A549 (cell line): Measurements from ENCODE around the gene HLCS. TPM values are rescaled to one million over a fixed set of nuclear protein-coding genes. Genes with fewer than 3 reads are reported as not detected.
A peak's percentile ranks its signal among the peaks of the same experiment; 100 is the strongest.

Experiments
- ATAC-seq, 2 experiments: fragments of 200-7000 bp in 1 of 2; fragments of >200 bp in 1 of 2; cut with Nextera tagmentation in 1 of 2; cut with Tn5 transposase in 1 of 2; 3 replicates each; pipeline versions ENCODE4 v1.8.0 to v1.9.1; 2018 to 2020; ENCODE audit warnings: mild to moderate bottlenecking in 1 of 2, moderate library complexity in 1 of 2
- CTCF ChIA-PET: fragments of 300-600 bp; sonication (Branson Sonifier 250); formaldehyde crosslinking; extraction: SDS; loops from one replicate; lab custom pipeline; 2021; ENCODE audit warnings: antibody characterized with exemption, inconsistent platforms; lab: Yijun Ruan, JAX
- POLR2A ChIA-PET: fragments of 350-600 bp; formaldehyde crosslinking; extraction: SDS; loops from one replicate; lab custom pipeline; 2021; ENCODE audit warnings: antibody characterized with exemption, inconsistent platforms; lab: Yijun Ruan, JAX
- DNase-seq, 2 experiments: peaks; one replicate each; pipeline versions ENCODE4 v3.0.0 to v3.0.0-alpha.2; 2011 to 2016; ENCODE audit warnings: low read depth in 1 of 2, low spot score in 1 of 2
- FAIRE-seq: peaks from 2 replicates; lab custom pipeline; 2011; peaks lifted over from hg19 to GRCh38; lab: Jason Lieb, UNC
- H3K27ac ChIP-seq, 2 experiments: fragments of >200 bp; sonication (Bioruptor Twin); formaldehyde crosslinking; 3 replicates each; pipeline ENCODE4 v1.5.1; 2016 to 2017
- H3K4me1 ChIP-seq: fragments of >200 bp; sonication (Bioruptor Twin); formaldehyde crosslinking; 3 replicates; pipeline ENCODE4 v1.6.1; 2016
- H3K4me2 ChIP-seq: fragments of >200 bp; sonication (Bioruptor Twin); formaldehyde crosslinking; 3 replicates; pipeline ENCODE4 v1.6.1; 2016
- H3K4me3 ChIP-seq: fragments of >200 bp; sonication (Bioruptor Twin); formaldehyde crosslinking; 3 replicates; pipeline ENCODE4 v1.5.1; 2016
- H3K9me3 ChIP-seq: fragments of >200 bp; sonication (Bioruptor Twin); formaldehyde crosslinking; 3 replicates; pipeline ENCODE4 v1.6.1; 2016
- CBX2 ChIP-seq: fragments of 200-600 bp; sonication (generic); IDR thresholded peaks from 2 replicates; pipeline ENCODE4 v1.6.1; 2016; ENCODE audit warnings: low read depth, mild to moderate bottlenecking, borderline replicate concordance
- CHD2 ChIP-seq: fragments of 150-350 bp; IDR thresholded peaks from 2 replicates; pipeline ENCODE4 v1.6.1; 2014; ENCODE audit warnings: low read length; ENCODE audit not compliant: partially characterized antibody
- EHMT2 ChIP-seq: fragments of 200-600 bp; sonication (generic); IDR thresholded peaks from 2 replicates; pipeline ENCODE4 v1.6.1; 2016; ENCODE audit warnings: antibody characterized with exemption, low read depth, mild to moderate bottlenecking, moderate library complexity
- ESRRA ChIP-seq: fragments of 150-350 bp; IDR thresholded peaks from 2 replicates; pipeline ENCODE4 v1.6.1; 2014; ENCODE audit warnings: mild to moderate bottlenecking, low read length, borderline replicate concordance
- FOSB ChIP-seq: fragments of 250-450 bp; sonication (Bioruptor Pico); IDR thresholded peaks from 2 replicates; pipeline ENCODE4 v1.5.0; 2020; ENCODE audit warnings: mild to moderate bottlenecking, moderate library complexity
- FOSL2 ChIP-seq, 2 experiments: fragments of 450-650 bp in 1 of 2; fragments of >200 bp in 1 of 2; sonication (Bioruptor Twin) in 1 of 2; formaldehyde crosslinking; IDR thresholded peaks; 2 replicates each; pipeline versions ENCODE4 v1.5.0 to v1.6.1; 2016 to 2020; ENCODE audit warnings: mild to moderate bottlenecking in 1 of 2, moderate library complexity in 1 of 2
- GATA3 ChIP-seq: IDR thresholded peaks from 2 replicates; pipeline ENCODE4 v1.6.1; 2012; ENCODE audit warnings: borderline replicate concordance
- HDAC2 ChIP-seq: fragments of 200-600 bp; sonication (generic); IDR thresholded peaks from 2 replicates; pipeline ENCODE4 v1.6.1; 2016
- HOXA7 ChIP-seq: fragments of 250-450 bp; sonication (Bioruptor Pico); IDR thresholded peaks from 2 replicates; pipeline ENCODE4 v1.5.0; 2020; ENCODE audit warnings: mild to moderate bottlenecking, moderate library complexity
- HOXB5 ChIP-seq: fragments of 250-450 bp; sonication (Bioruptor Pico); IDR thresholded peaks from 2 replicates; pipeline ENCODE4 v1.5.0; 2020; ENCODE audit warnings: mild to moderate bottlenecking, moderate library complexity
- JUN ChIP-seq, 2 experiments: fragments of >200 bp; sonication (Bioruptor Twin); formaldehyde crosslinking; IDR thresholded peaks; 2 replicates in 1 of 2; 3 replicates in 1 of 2; pipeline ENCODE4 v1.6.1; 2016 to 2017
- JUNB ChIP-seq: fragments of >200 bp; sonication (Bioruptor Twin); formaldehyde crosslinking; IDR thresholded peaks from 2 replicates; pipeline ENCODE4 v1.6.1; 2016
- KDM1A ChIP-seq: fragments of 200-600 bp; sonication (generic); IDR thresholded peaks from 2 replicates; pipeline ENCODE4 v1.6.1; 2016; ENCODE audit warnings: low read depth, mild to moderate bottlenecking
- KDM5A ChIP-seq: fragments of 200-600 bp; sonication (generic); IDR thresholded peaks from 2 replicates; pipeline ENCODE4 v1.6.1; 2016; ENCODE audit warnings: antibody characterized with exemption, mild to moderate bottlenecking
- MAFK ChIP-seq: fragments of 450-650 bp; IDR thresholded peaks from 2 replicates; pipeline ENCODE4 v1.6.1; 2014; ENCODE audit not compliant: partially characterized antibody
- MYC ChIP-seq: IDR thresholded peaks from 2 replicates; pipeline ENCODE4 v1.6.1; 2012; ENCODE audit warnings: mild to moderate bottlenecking, inconsistent platforms, low read length, improper control_type of control experiment, borderline replicate concordance
- NPAS2 ChIP-seq: fragments of 250-450 bp; sonication (Bioruptor Pico); IDR thresholded peaks from 2 replicates; pipeline ENCODE4 v1.8.0; 2022; ENCODE audit warnings: mild to moderate bottlenecking, moderate library complexity, borderline replicate concordance
- RAD21 ChIP-seq, 2 experiments: fragments of >200 bp in 1 of 2; sonication (Bioruptor Twin) in 1 of 2; formaldehyde crosslinking in 1 of 2; IDR thresholded peaks in 1 of 2; conservative IDR thresholded peaks in 1 of 2; 2 replicates in 1 of 2; 3 replicates in 1 of 2; pipeline ENCODE4 v1.6.1; 2012 to 2018; ENCODE audit warnings: inconsistent platforms in 1 of 2
- RARB ChIP-seq: fragments of 250-450 bp; sonication (Bioruptor Pico); IDR thresholded peaks from 2 replicates; pipeline ENCODE4 v1.8.0; 2021; ENCODE audit warnings: mild to moderate bottlenecking, moderate library complexity
- RFX5 ChIP-seq: fragments of 450-650 bp; IDR thresholded peaks from 2 replicates; pipeline ENCODE4 v1.7.1; 2014; ENCODE audit warnings: antibody characterized with exemption, mild to moderate bottlenecking, moderate library complexity
- RNF2 ChIP-seq: fragments of 200-600 bp; sonication (generic); IDR thresholded peaks from 2 replicates; pipeline ENCODE4 v1.6.1; 2016; ENCODE audit warnings: low read depth, mild to moderate bottlenecking, antibody characterized with exemption, moderate library complexity, borderline replicate concordance
- WGBS: methylation state at CpG from one replicate; pipeline ENCODE4 v1.1.6; 2017; ENCODE audit errors: missing lambda C conversion rate; 5-methylcytosine and 5-hydroxymethylcytosine counted together
- polyA plus RNA-seq, 4 experiments: library from polyadenylated mRNA; depleted of rRNA in 3 of 4; stranded (reverse); fragments of >200 nt; fragmentation: RNase III in 1 of 4; extraction: RNeasy Plus Mini Kit Qiagen cat#74134 plus additional on column Dnase treatment in 1 of 4; gene quantifications; 2 replicates in 3 of 4; 3 replicates in 1 of 4; pipeline ENCODE4 v1.2.3, GENCODE V29; 2011 to 2017
- TF ChIP-seq, protein P1 (sequence below): fragments of >200 bp; sonication (Bioruptor Twin); formaldehyde crosslinking; IDR thresholded peaks from 3 replicates; pipeline ENCODE4 v1.6.1; 2016
- TF ChIP-seq, protein P2 (sequence below): fragments of >200 bp; sonication (Bioruptor Twin); formaldehyde crosslinking; IDR thresholded peaks from 2 replicates; pipeline ENCODE4 v1.6.1; 2016
- TF ChIP-seq, protein P3 (sequence below): fragments of 250-450 bp; sonication (Bioruptor Pico); IDR thresholded peaks from 2 replicates; pipeline ENCODE4 v1.5.0; 2021; ENCODE audit warnings: mild to moderate bottlenecking, moderate library complexity, borderline replicate concordance
- TF ChIP-seq, protein P4 (sequence below): fragments of 250-450 bp; sonication (Bioruptor Pico); IDR thresholded peaks from 2 replicates; pipeline ENCODE4 v1.5.0; 2020; ENCODE audit warnings: low read depth, mild to moderate bottlenecking, moderate library complexity
- TF ChIP-seq, protein P5 (sequence below): IDR thresholded peaks from 2 replicates; pipeline ENCODE4 v1.6.1; 2012
- TF ChIP-seq, protein P6 (sequence below): fragments of 450-650 bp; IDR thresholded peaks from 2 replicates; pipeline ENCODE4 v1.6.1; 2014; ENCODE audit warnings: antibody characterized with exemption

The HLCS gene
- polyA plus RNA-seq, 2 of the 4 experiments (the other 2 are of a cell fraction) = 8.4 to 24.3 TPM

DNA sequence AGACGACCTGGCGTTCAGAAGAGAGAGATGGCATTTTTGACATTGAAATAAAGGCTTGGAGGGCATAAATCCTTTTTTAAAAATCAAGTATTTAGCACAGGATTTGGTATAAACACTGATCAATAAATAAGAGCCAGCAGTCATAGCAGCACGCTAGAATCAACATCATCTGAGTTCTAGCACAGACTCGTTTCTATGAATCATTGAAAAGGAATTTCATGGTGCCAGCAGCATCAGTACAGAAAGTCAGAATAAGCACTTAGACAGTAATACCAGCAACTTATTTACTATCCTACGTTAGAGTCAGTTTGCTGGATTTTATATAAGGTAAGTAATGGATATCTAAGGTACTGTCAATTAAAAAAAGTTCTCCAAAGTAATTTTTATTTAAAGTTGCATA is 119.3 kb downstream of the HLCS start:
- DNase-seq = peak; percentile 62 to 69
- CTCF ChIA-PET = interaction anchor here (1.5 kb wide), 2 partner anchors 17 to 81 kb away, joined by 3 read pairs; no protein-coding TSS in a partner anchor
- Histone ChIP-seq H3K4me3 (no peak overlapping the region), H3K27ac (peak overlapping the region; percentile 73 to 84)
- no peak for FAIRE-seq
- 5% methylated on average over 5 of the region's 5 CpGs for WGBS
- peak; percentile 64 to 85; a peak in 4 of 6 replicates for ATAC-seq
- TF ChIP-seq RARB = no peak
- TF ChIP-seq RAD21 (conservative IDR thresholded peaks at IDR 0.05 in 1 of 2, IDR thresholded peaks at IDR 0.05 in 1 of 2) = no peak
- TF ChIP-seq JUNB = peak; percentile 25; the same call in 1 of the 2 replicates
- TF ChIP-seq, protein P1, sequence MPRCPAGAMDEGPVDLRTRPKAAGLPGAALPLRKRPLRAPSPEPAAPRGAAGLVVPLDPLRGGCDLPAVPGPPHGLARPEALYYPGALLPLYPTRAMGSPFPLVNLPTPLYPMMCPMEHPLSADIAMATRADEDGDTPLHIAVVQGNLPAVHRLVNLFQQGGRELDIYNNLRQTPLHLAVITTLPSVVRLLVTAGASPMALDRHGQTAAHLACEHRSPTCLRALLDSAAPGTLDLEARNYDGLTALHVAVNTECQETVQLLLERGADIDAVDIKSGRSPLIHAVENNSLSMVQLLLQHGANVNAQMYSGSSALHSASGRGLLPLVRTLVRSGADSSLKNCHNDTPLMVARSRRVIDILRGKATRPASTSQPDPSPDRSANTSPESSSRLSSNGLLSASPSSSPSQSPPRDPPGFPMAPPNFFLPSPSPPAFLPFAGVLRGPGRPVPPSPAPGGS = no peak
- no peak for TF ChIP-seq FOSL2 (IDR thresholded peaks at IDR 0.05)
- peak; percentile 75 for TF ChIP-seq FOSL2 (CRISPR knock-in tag; IDR thresholded peaks at IDR 0.05)
- TF ChIP-seq MAFK = no peak
- no peak for TF ChIP-seq CBX2
- no peak for TF ChIP-seq HDAC2
- TF ChIP-seq, all 56 proteins: peak for 2
- POLR2A ChIA-PET = no interaction called here
- H3K4me2 ChIP-seq = peak overlapping the region; percentile 82
- H3K4me1 ChIP-seq = peaks cover 45% of the 10 kb centered on the region
- no peaks in the 10 kb centered on the region for H3K9me3 ChIP-seq

DNA sequence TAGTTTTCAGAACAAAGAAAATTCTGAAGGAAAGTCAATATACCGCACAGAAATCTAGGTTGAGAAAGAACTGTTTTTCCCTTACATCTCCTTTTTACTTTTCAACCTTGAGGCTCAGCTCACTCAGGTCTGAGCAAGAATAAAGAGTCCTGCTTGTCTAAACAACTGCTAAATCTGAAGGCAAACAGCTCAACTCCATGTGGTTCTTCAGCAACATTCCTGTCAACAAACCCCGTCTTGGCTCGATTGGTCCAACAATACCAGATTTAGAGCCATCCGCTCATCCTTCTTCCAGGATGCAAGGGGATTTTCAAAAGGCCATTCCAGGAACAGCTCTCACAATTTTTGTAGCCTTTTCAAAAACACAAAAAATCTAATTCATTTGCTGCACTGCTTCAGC is 119.8 kb downstream of the HLCS start:
- ChIA-PET POLR2A (interaction anchor here (0.5 kb wide), 1 partner anchor 95 kb away, joined by 3 read pairs; no protein-coding TSS in a partner anchor), CTCF (interaction anchor here (0.6 to 1.5 kb wide), 3 partner anchors 16 to 260 kb away, joined by 3 read pairs; no protein-coding TSS in a partner anchor)
- FAIRE-seq = no peak
- peak in 1 of 2 experiments; percentile 61; a peak in 3 of 6 replicates for ATAC-seq
- 9% methylated on average over 4 of the region's 4 CpGs for WGBS
- TF ChIP-seq CBX2 (no peak), EHMT2 (no peak), MAFK (no peak), MYC (no peak)
- TF ChIP-seq, protein P2, sequence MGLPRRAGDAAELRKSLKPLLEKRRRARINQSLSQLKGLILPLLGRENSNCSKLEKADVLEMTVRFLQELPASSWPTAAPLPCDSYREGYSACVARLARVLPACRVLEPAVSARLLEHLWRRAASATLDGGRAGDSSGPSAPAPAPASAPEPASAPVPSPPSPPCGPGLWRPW = no peak
- TF ChIP-seq, protein P3, sequence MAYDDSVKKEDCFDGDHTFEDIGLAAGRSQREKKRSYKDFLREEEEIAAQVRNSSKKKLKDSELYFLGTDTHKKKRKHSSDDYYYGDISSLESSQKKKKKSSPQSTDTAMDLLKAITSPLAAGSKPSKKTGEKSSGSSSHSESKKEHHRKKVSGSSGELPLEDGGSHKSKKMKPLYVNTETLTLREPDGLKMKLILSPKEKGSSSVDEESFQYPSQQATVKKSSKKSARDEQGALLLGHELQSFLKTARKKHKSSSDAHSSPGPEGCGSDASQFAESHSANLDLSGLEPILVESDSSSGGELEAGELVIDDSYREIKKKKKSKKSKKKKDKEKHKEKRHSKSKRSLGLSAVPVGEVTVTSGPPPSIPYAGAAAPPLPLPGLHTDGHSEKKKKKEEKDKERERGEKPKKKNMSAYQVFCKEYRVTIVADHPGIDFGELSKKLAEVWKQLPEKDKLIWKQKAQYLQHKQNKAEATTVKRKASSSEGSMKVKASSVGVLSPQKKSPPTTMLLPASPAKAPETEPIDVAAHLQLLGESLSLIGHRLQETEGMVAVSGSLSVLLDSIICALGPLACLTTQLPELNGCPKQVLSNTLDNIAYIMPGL (CRISPR knock-in tag) = no peak
- TF ChIP-seq, protein P4, sequence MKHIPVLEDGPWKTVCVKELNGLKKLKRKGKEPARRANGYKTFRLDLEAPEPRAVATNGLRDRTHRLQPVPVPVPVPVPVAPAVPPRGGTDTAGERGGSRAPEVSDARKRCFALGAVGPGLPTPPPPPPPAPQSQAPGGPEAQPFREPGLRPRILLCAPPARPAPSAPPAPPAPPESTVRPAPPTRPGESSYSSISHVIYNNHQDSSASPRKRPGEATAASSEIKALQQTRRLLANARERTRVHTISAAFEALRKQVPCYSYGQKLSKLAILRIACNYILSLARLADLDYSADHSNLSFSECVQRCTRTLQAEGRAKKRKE (CRISPR knock-in tag) = no peak
- TF ChIP-seq, protein P5, sequence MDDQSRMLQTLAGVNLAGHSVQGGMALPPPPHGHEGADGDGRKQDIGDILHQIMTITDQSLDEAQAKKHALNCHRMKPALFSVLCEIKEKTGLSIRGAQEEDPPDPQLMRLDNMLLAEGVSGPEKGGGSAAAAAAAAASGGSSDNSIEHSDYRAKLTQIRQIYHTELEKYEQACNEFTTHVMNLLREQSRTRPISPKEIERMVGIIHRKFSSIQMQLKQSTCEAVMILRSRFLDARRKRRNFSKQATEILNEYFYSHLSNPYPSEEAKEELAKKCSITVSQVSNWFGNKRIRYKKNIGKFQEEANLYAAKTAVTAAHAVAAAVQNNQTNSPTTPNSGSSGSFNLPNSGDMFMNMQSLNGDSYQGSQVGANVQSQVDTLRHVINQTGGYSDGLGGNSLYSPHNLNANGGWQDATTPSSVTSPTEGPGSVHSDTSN = no peak
- Histone ChIP-seq H3K4me3 (no peak overlapping the region), H3K4me1 (peaks cover 39% of the 10 kb centered on the region), H3K27ac (peak overlapping the region; percentile 73 to 84), H3K4me2 (peak overlapping the region; percentile 82), H3K9me3 (no peaks in the 10 kb centered on the region)
- peak in 1 of 2 experiments; percentile 29 for DNase-seq

DNA sequence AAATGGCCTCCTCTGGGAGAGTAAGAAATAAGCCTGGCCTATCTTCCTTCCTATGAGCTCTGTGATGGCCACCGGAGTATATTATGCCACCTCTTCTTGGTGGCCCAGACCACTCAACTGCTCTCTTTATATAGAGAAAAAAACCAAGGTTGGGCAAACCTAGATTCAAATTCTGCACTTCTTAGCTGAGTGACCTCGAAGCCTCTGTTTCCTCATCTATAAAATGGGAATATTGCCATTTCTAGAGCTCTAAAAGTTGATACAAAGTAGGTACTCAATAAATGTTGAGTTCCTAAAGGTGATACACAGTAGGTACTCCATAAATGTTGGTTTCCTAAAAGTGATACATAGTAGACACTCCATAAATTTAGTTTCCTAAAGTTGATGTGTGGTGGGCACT is 120.7 kb downstream of the HLCS start:
- Histone ChIP-seq H3K4me3 (no peak overlapping the region), H3K4me2 (no peak overlapping the region), H3K27ac (peak overlapping the region; percentile 73 to 84; a peak in 5 of 6 replicates), H3K9me3 (no peaks in the 10 kb centered on the region), H3K4me1 (peaks cover 39% of the 10 kb centered on the region)
- POLR2A ChIA-PET = no interaction called here
- no peak for FAIRE-seq
- no peak for ATAC-seq
- CTCF ChIA-PET = interaction anchor here (0.7 to 1.7 kb wide), 4 partner anchors 8 to 184 kb away, joined by 3 to 5 read pairs (median 3); no protein-coding TSS in a partner anchor
- DNase-seq = no peak
- WGBS = 96% methylated on average over 2 of the region's 2 CpGs
- TF ChIP-seq RNF2 (no peak), CHD2 (no peak), HOXB5 (CRISPR knock-in tag) (no peak), GATA3 (no peak), RFX5 (no peak), FOSB (CRISPR knock-in tag) (no peak), KDM5A (no peak), JUN (IDR thresholded peaks at IDR 0.05) (no peak), MAFK (no peak), HOXA7 (CRISPR knock-in tag) (no peak), KDM1A (no peak), RAD21 (conservative IDR thresholded peaks at IDR 0.05 in 1 of 2, IDR thresholded peaks at IDR 0.05 in 1 of 2) (no peak), ESRRA (no peak), NPAS2 (CRISPR knock-in tag) (no peak), FOSL2 (IDR thresholded peaks at IDR 0.05) (no peak), FOSL2 (CRISPR knock-in tag; IDR thresholded peaks at IDR 0.05) (no peak)
- TF ChIP-seq, protein P2 = no peak
- TF ChIP-seq, protein P6, sequence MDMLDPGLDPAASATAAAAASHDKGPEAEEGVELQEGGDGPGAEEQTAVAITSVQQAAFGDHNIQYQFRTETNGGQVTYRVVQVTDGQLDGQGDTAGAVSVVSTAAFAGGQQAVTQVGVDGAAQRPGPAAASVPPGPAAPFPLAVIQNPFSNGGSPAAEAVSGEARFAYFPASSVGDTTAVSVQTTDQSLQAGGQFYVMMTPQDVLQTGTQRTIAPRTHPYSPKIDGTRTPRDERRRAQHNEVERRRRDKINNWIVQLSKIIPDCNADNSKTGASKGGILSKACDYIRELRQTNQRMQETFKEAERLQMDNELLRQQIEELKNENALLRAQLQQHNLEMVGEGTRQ = no peak
